Ovary (tissue), 3 donors: ENCODE measurements around the gene RBM5.

Experiments
- CTCF ChIP-seq, 3 donors: fragments of 450-650 bp in 2 of 3; fragments of 200-600 bp in 1 of 3; IDR thresholded peaks; one replicate each; pipeline versions ENCODE4 v1.5.1 to v1.8.0; 2016 to 2022; ENCODE audit warnings: antibody characterized with exemption in 3 of 3, mild to moderate bottlenecking in 1 of 3
- EP300 ChIP-seq: sonication (generic); formaldehyde crosslinking; IDR thresholded peaks from one replicate; pipeline ENCODE4 v1.6.1; 2017; ENCODE audit warnings: antibody characterized with exemption
- donor health status: DM: no; HTN: no; CAD: no.

- TF ChIP-seq CTCF (IDR thresholded peaks at IDR 0.05) (no peak), EP300 (no peak)
Measured at GRCh38 chr3:50100956-50101845, 12.5 kb downstream of the RBM5 start.
